HFF-Myc (cell line): Measurements from ENCODE around the gene HOXD3.

ENCODE experiments used
- DNase-seq: peaks from one replicate; pipeline ENCODE4 v3.0.0-alpha.2; 2011; ENCODE audit warnings: low read depth; ENCODE audit errors: extremely low read depth
- H3K4me3 ChIP-seq: replicated peaks from 2 replicates; pipeline ENCODE4 v1.5.1; 2011; ENCODE audit warnings: low read depth, mild to moderate bottlenecking, control low read depth, low read length
- TF ChIP-seq, protein P1 (sequence below): IDR thresholded peaks from 2 replicates; pipeline ENCODE4 v1.5.1; 2012; ENCODE audit warnings: mild to moderate bottlenecking, low read depth, low read length, control low read depth; ENCODE audit errors: missing control alignments

HOXD3 gene

GRCh38 chr2:176156807-176157498 lies at the start of gene HOXD3:
Gene HOXD3, plus strand, starts transcription at chr2:176157307. Its CDS starts 11,808 bp downstream, at chr2:176169115.
- DNase-seq = no peak
- TF ChIP-seq, protein P1, sequence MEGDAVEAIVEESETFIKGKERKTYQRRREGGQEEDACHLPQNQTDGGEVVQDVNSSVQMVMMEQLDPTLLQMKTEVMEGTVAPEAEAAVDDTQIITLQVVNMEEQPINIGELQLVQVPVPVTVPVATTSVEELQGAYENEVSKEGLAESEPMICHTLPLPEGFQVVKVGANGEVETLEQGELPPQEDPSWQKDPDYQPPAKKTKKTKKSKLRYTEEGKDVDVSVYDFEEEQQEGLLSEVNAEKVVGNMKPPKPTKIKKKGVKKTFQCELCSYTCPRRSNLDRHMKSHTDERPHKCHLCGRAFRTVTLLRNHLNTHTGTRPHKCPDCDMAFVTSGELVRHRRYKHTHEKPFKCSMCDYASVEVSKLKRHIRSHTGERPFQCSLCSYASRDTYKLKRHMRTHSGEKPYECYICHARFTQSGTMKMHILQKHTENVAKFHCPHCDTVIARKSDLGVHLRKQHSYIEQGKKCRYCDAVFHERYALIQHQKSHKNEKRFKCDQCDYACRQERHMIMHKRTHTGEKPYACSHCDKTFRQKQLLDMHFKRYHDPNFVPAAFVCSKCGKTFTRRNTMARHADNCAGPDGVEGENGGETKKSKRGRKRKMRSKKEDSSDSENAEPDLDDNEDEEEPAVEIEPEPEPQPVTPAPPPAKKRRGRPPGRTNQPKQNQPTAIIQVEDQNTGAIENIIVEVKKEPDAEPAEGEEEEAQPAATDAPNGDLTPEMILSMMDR = no peak
- no peak within 1 kb of the TSS for H3K4me3 ChIP-seq

- DNase-seq = no peak
- no peak overlapping the region for H3K4me3 ChIP-seq
- TF ChIP-seq, protein P1 = no peak
Measured at GRCh38 chr2:176107731-176108181, 49.4 kb upstream of the HOXD3 start.

DNA sequence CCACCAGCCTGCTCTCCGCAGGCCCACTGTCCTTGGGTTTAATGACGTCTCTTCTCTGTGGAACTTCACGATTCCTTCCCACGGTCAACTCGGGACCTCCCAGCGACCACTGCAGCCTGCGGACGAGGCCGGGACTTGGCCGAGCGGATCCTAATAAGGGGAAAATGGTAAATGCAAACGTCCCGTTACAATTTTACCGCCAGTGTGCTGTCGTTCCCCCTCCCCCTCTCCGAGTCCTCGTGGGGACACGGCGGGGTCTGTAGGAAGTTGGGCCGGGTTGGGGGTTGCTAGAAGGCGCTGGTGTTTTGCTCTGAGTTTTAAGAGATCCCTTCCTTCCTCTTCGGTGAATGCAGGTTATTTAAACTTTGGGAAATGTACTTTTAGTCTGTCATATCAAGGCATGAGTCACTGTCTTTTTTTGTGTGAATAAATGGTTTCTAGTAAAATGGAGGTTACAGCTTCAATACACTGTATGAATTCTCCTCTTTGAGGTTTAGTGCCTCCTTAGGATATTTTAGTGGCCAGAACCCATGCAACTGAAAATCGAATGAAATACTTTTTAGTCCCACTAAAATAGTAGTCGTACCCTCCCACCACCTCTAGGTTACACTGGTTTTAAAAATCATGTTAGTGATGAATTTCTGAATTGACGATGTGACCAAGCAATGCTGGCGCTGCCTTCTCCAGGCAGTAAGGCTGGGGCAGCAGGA lies 47.8 kb upstream of the HOXD3 start:
- no peak overlapping the region for H3K4me3 ChIP-seq
- TF ChIP-seq, protein P1 = no peak
- DNase-seq = no peak

GRCh38 chr2:176109946-176110345 lies 47.2 kb upstream of the HOXD3 start:
- no peak for DNase-seq
- no peak overlapping the region for H3K4me3 ChIP-seq

DNA sequence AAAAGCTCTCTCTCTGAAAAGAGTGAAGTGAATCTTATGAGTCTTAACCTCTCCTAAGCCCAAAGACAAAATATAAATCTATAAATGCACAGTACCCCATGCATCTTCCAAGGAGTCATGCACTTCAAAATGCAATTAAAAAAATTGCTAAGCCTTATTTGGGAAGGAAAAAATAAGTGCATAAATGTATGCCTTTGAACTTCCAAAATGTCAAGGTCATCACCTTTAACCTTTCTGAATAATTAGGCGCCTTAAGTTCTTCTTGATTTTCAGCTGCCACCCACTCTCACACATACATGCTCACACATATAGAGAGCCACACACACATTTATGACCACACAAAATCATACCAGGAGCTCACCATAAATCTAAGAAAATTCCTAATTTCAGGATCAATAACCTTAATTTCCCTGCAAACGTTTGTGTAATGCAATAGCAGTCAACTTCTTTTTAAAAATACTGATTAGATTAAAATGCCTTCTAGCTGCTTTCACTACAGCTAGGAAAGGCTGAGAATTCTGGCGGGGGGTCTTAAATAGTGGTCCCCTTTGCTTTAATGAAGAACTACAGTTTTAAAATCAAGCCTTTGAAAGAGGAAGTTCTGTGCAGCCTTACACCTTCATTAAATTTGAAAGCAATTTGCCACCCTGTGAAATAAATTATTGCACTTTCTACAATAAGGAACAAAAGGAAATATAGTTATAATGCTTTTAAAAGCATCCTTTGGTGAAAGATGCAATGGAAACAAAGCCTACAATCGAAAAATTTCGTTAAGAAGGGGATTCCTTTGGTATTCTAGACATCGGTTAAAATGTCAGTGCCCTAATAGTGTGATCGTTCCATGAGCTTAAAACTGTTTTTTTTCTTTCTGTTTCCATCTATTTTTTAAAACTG lies 46.4 kb upstream of the HOXD3 start:
- TF ChIP-seq, protein P1 = no peak
- DNase-seq = no peak
- H3K4me3 ChIP-seq = no peak overlapping the region

More at GRCh38 chr2:176109946-176110345, 47.2 kb upstream of the HOXD3 start:
- TF ChIP-seq, protein P1 = no peak

DNA sequence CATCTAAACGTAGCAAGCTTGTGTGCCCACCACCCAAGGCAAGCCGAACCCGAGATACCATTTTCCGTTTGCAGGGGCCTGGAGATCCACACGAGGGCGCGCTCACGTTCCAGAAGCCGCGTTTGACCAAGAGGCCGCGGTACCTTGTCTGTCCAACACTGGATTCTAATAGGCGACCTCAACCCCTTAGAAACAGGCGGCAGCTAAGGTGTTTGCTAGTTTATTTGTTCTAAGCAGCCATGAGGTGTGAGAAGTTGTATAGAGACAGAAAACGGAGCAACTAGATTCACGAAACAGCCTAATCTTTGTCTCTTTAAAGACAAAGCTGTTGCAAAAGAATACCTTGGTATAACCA lies 45.8 kb upstream of the HOXD3 start:
- H3K4me3 ChIP-seq = no peak overlapping the region
- no peak for DNase-seq
- TF ChIP-seq, protein P1 = peak; percentile 12
